Measurements from ENCODE around the gene CLCN6. TPM values are rescaled to one million over a fixed set of nuclear protein-coding genes. Genes with fewer than 3 reads are reported as not detected.

CLCN6 gene
- total and polyA plus RNA-seq, 2 of the 8 experiments (the other 6 are each of a cell fraction or from before 2014, with no cell fraction given) = 15.7 to 26.0 TPM

DNA sequence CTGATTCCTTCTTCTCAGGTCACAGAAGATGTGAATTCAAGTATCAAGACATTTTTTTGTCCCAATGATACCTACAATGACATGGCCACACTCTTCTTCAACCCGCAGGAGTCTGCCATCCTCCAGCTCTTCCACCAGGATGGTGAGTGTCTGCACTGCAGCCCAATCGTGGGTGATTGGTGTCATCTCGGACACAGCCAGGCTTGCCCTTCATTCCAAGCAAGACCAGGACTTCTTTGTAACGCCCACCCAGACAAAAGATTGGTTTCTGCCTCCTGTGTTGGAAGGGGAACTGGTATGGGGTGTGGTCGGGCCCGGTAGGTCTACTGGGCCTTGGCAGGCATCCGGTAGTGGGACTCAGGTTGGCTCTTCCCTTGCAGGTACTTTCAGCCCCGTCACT is 27.5 kb downstream of the CLCN6 start:
- ChIA-PET POLR2A (ENCODE audit: partially characterized antibody) (interaction anchor here (0.6 to 1.5 kb wide), 5 partner anchors 8 to 147 kb away, joined by 3 to 5 read pairs (median 3); partner anchors contain the start of gene MFN2), CTCF (ENCODE audit: partially characterized antibody) (interaction anchor here (0.9 kb wide), 1 partner anchor 54 kb away, joined by 3 read pairs; no protein-coding TSS in a partner anchor)
- FAIRE-seq = no peak

More for the DNA sequence above, 27.5 kb downstream of the CLCN6 start:
- H3K9ac ChIP-seq (replicated peaks in 1 of 4; ENCODE audit: extremely low read depth in 1 of 4, low read depth in 3 of 4, low read length in 3 of 4) = no peak overlapping the region
- H2BK5ac ChIP-seq (ENCODE audit: low read depth, low read length) = no peak overlapping the region; the same call in 1 of the 2 replicates
- H3K79me2 ChIP-seq (ENCODE audit: control insufficient read depth in 1 of 2, insufficient read depth in 2 of 2, low read length in 2 of 2) = no peaks in the 10 kb centered on the region
- no peak overlapping the region for H3K18ac ChIP-seq (ENCODE audit: extremely low read depth, low read length)
- H3K27ac ChIP-seq (ENCODE audit: low read depth, low read length) = no peak overlapping the region
- no peak for DNase-seq (ENCODE audit: low read depth in 1 of 2, low spot score in 2 of 2)
- no peak overlapping the region for H4K5ac ChIP-seq (ENCODE audit: insufficient read length, low read depth, low read length)
- H3K4me2 ChIP-seq (ENCODE audit: insufficient read depth in 1 of 2, low read depth in 2 of 2, low read length in 2 of 2) = no peak overlapping the region
- H3K9me3 ChIP-seq (ENCODE audit: insufficient read depth in 2 of 2, low read depth in 1 of 2, low read length in 1 of 2) = no peaks in the 10 kb centered on the region
- no peak overlapping the region for H4K8ac ChIP-seq (ENCODE audit: extremely low read depth, insufficient read depth, low read length)
- no peaks in the 10 kb centered on the region for H3K27me3 ChIP-seq (replicated peaks in 1 of 4; ENCODE audit: control insufficient read depth in 3 of 4, extremely low read depth in 1 of 4, insufficient read depth in 3 of 4, low read length in 3 of 4)
- H3K4me1 ChIP-seq (replicated peaks in 1 of 4; ENCODE audit: control insufficient read depth in 3 of 4, insufficient read depth in 4 of 4, low read length in 3 of 4) = no peaks in the 10 kb centered on the region
- H3K14ac ChIP-seq (ENCODE audit: insufficient read length) = no peak overlapping the region
- H2BK20ac ChIP-seq (ENCODE audit: low read length) = no peak overlapping the region
- no peak for TF ChIP-seq KDM4A (IDR thresholded peaks at IDR 0.05; ENCODE audit: low read depth, low read length, severe bottlenecking)
- no peak overlapping the region for H2AK5ac ChIP-seq (ENCODE audit: low read depth, low read length)
- peaks cover 15 to 22% of the 10 kb centered on the region in 2 experiments for H4K20me1 ChIP-seq (replicated peaks in 1 of 2; ENCODE audit: control insufficient read depth in 1 of 2, insufficient read depth in 2 of 2, low read length in 2 of 2)
- H2AFZ ChIP-seq (ENCODE audit: low read length) = no peak overlapping the region
- peaks cover 43 to 75% (median 73%) of the 10 kb centered on the region in 4 experiments for H3K36me3 ChIP-seq (ENCODE audit: control insufficient read depth in 2 of 4, insufficient read depth in 4 of 4, low read length in 3 of 4)
- no peaks in the 10 kb centered on the region for H3K79me1 ChIP-seq (ENCODE audit: low read depth, low read length)
- H3K23ac ChIP-seq (ENCODE audit: insufficient read length) = no peak overlapping the region
- no peak overlapping the region for H3K56ac ChIP-seq (replicated peaks; ENCODE audit: insufficient read length, low read depth, low read length)
- H2BK15ac ChIP-seq (ENCODE audit: low read length) = no peak overlapping the region
- no peaks in the 10 kb centered on the region for H3K23me2 ChIP-seq (ENCODE audit: low read depth, low read length)
- H4K91ac ChIP-seq (replicated peaks; ENCODE audit: insufficient read length, low read length) = no peak overlapping the region
- H3K4me3 ChIP-seq (ENCODE audit: extremely low read depth in 1 of 4, insufficient read depth in 2 of 4, low read depth in 3 of 4, low read length in 4 of 4) = no peak overlapping the region
- 93% methylated on average over 8 of the region's 8 CpGs; no CpG with 5 or more reads in 1 of the 2 experiments for WGBS, 2 experiments (ENCODE audit: extremely low coverage in 1 of 2, insufficient coverage in 1 of 2, insufficient read length in 1 of 2, insufficient replicate concordance in 2 of 2, low coverage in 1 of 2, low lambda C conversion rate in 2 of 2, missing lambda C conversion rate in 1 of 2)
- no peak overlapping the region for H2BK120ac ChIP-seq (replicated peaks; ENCODE audit: low read depth, low read length)
- H3K4ac ChIP-seq (replicated peaks; ENCODE audit: insufficient read length, low read depth, low read length) = no peak overlapping the region
- no peak overlapping the region for H2BK12ac ChIP-seq (ENCODE audit: low read depth, low read length)
